SU-DHL-6 (cell line): Measurements from ENCODE around the gene DUSP16.

Source experiments
- H2AFZ ChIP-seq: fragments of 200-600 bp; sonication (generic); 2 replicates; pipeline ENCODE4 v1.6.1; 2014; ENCODE audit warnings: low read depth, mild to moderate bottlenecking, moderate library complexity, mixed read lengths, antibody characterized with exemption, low read length; ENCODE audit not compliant: severe bottlenecking
- H3F3A ChIP-seq: fragments of 200-600 bp; shearing (Covaris generic); 2 replicates; pipeline ENCODE4 v1.6.0; 2016; ENCODE audit warnings: antibody characterized with exemption, mild to moderate bottlenecking; ENCODE audit not compliant: insufficient read depth
- H3K27ac ChIP-seq: fragments of 200-600 bp; sonication (generic); 2 replicates; pipeline ENCODE4 v1.5.1; 2016; ENCODE audit warnings: low read depth, mild to moderate bottlenecking, low read length, moderate library complexity, mixed read lengths
- H3K27me3 ChIP-seq: fragments of 200-600 bp; sonication (generic), shearing (Covaris generic); 2 replicates; pipeline ENCODE4 v1.6.0; 2014; ENCODE audit warnings: mild to moderate bottlenecking, low read length
- H3K36me3 ChIP-seq: fragments of 200-600 bp; sonication (generic); 2 replicates; pipeline ENCODE4 v1.6.1; 2014; ENCODE audit warnings: mild to moderate bottlenecking, low read length, mixed read lengths
- H3K4me2 ChIP-seq: fragments of 300-600, 200-600 bp; shearing (Covaris generic), sonication (generic); 2 replicates; pipeline ENCODE4 v1.6.0; 2014; ENCODE audit warnings: low read length, low read depth, mild to moderate bottlenecking; ENCODE audit not compliant: poor library complexity, severe bottlenecking
- H3K4me3 ChIP-seq: fragments of 200-600 bp; sonication (generic); 2 replicates; pipeline ENCODE4 v1.5.1; 2014; ENCODE audit warnings: antibody characterized with exemption, low read length, mild to moderate bottlenecking, mixed read lengths; ENCODE audit not compliant: insufficient read depth, poor library complexity, severe bottlenecking
- H3K79me2 ChIP-seq: fragments of 200-600 bp; sonication (generic); 2 replicates; pipeline ENCODE4 v1.6.1; 2014; ENCODE audit warnings: mild to moderate bottlenecking, low read length, moderate library complexity; ENCODE audit not compliant: insufficient read depth
- H3K9ac ChIP-seq: fragments of 200-600 bp; sonication (generic); 2 replicates; pipeline ENCODE4 v1.7.0; 2014; ENCODE audit warnings: mild to moderate bottlenecking, low read length
- H3K9me2 ChIP-seq: fragments of 200-600 bp; sonication (generic); replicated peaks from 2 replicates; pipeline ENCODE4 v1.6.1; 2014; ENCODE audit warnings: low read length; ENCODE audit not compliant: insufficient read depth
- H3K9me3 ChIP-seq: fragments of 200-600 bp; sonication (generic); 2 replicates; pipeline ENCODE4 v1.6.1; 2014; ENCODE audit warnings: low read length, mixed read lengths; ENCODE audit not compliant: insufficient read depth
- H4K20me1 ChIP-seq: fragments of 200-600 bp; sonication (generic); 2 replicates; pipeline ENCODE4 v1.6.1; 2014; ENCODE audit warnings: low read depth, mild to moderate bottlenecking, antibody characterized with exemption, low read length, moderate library complexity, mixed read lengths
- CTCF ChIP-seq: fragments of 200-600 bp; sonication (generic); IDR thresholded peaks from one replicate; pipeline ENCODE4 v1.5.1; 2017; ENCODE audit warnings: antibody characterized with exemption, mild to moderate bottlenecking, low read length, moderate library complexity; ENCODE audit not compliant: insufficient read depth, poor library complexity, severe bottlenecking
- EZH2phosphoT487 ChIP-seq: fragments of 200-600 bp; sonication (generic), shearing (Covaris generic); conservative IDR thresholded peaks from 2 replicates; pipeline ENCODE4 v1.6.1; 2018; ENCODE audit warnings: mild to moderate bottlenecking, antibody characterized with exemption, low read length, moderate library complexity, mixed read lengths

The DUSP16 gene

GRCh38 chr12:12491606-12492005, 71.1 kb downstream of the DUSP16 start:
- H3F3A ChIP-seq, result no peaks in the 10 kb centered on the region
- no peak overlapping the region for H3K9ac ChIP-seq
- H3K9me2 ChIP-seq, result no peaks in the 10 kb centered on the region
- no peak overlapping the region for H2AFZ ChIP-seq
- H3K4me2 ChIP-seq, result no peak overlapping the region
- H3K36me3 ChIP-seq, result no peaks in the 10 kb centered on the region
- H3K79me2 ChIP-seq, result no peaks in the 10 kb centered on the region
- H3K27me3 ChIP-seq, result no peaks in the 10 kb centered on the region
- H3K27ac ChIP-seq, result no peak overlapping the region
- H4K20me1 ChIP-seq, result no peaks in the 10 kb centered on the region
- no peaks in the 10 kb centered on the region for H3K9me3 ChIP-seq
- H3K4me3 ChIP-seq, result no peak overlapping the region
- no peak for TF ChIP-seq CTCF
- no peak for TF ChIP-seq EZH2phosphoT487

- H4K20me1 ChIP-seq, result no peaks in the 10 kb centered on the region
- TF ChIP-seq CTCF (no peak), EZH2phosphoT487 (no peak)
- H3K79me2 ChIP-seq, result no peaks in the 10 kb centered on the region
- H3K9me2 ChIP-seq, result no peaks in the 10 kb centered on the region
- H3K36me3 ChIP-seq, result no peaks in the 10 kb centered on the region
- no peak overlapping the region for H2AFZ ChIP-seq
- no peak overlapping the region for H3K4me3 ChIP-seq
- no peak overlapping the region for H3K27ac ChIP-seq
- no peaks in the 10 kb centered on the region for H3K9me3 ChIP-seq
- H3K4me2 ChIP-seq, result no peak overlapping the region
- H3F3A ChIP-seq, result no peaks in the 10 kb centered on the region
- no peak overlapping the region for H3K9ac ChIP-seq
- H3K27me3 ChIP-seq, result no peaks in the 10 kb centered on the region
Observed at GRCh38 chr12:12488823-12489550, 73.7 kb downstream of the DUSP16 start.

GRCh38 chr12:12488296-12488695, 74.4 kb downstream of the DUSP16 start:
- Histone ChIP-seq H2AFZ (no peak overlapping the region), H3K79me2 (no peaks in the 10 kb centered on the region), H3K4me3 (no peak overlapping the region), H4K20me1 (no peaks in the 10 kb centered on the region), H3K9ac (no peak overlapping the region), H3K4me2 (no peak overlapping the region), H3K9me2 (no peaks in the 10 kb centered on the region), H3K9me3 (no peaks in the 10 kb centered on the region), H3F3A (no peaks in the 10 kb centered on the region), H3K27me3 (no peaks in the 10 kb centered on the region), H3K36me3 (no peaks in the 10 kb centered on the region), H3K27ac (no peak overlapping the region)
- no peak for TF ChIP-seq EZH2phosphoT487
- no peak for TF ChIP-seq CTCF
